Smooth muscle cell (in vitro differentiated cells): ENCODE results near the gene SPSB4. TPM values are rescaled to one million over a fixed set of nuclear protein-coding genes. Genes with fewer than 3 reads are reported as not detected.

Source experiments
- DNase-seq: peaks from one replicate; lab custom pipeline; 2025; ENCODE audit not compliant: unreplicated experiment; lab: John Stamatoyannopoulos, UW
- H2AFZ ChIP-seq: fragments of 200-600 bp; sonication (generic); 2 replicates; pipeline ENCODE4 v1.6.0; 2016; ENCODE audit warnings: antibody characterized with exemption, low read depth, mild to moderate bottlenecking
- H3F3A ChIP-seq: fragments of 200-600 bp; sonication (generic); 2 replicates; pipeline ENCODE4 v1.6.0; 2017; ENCODE audit warnings: antibody characterized with exemption, low read depth
- H3K27ac ChIP-seq: fragments of 200-600 bp; sonication (generic); 2 replicates; pipeline ENCODE4 v1.5.1; 2016; ENCODE audit warnings: low read depth, mild to moderate bottlenecking
- H3K27me3 ChIP-seq: fragments of 200-600 bp; sonication (generic); 2 replicates; pipeline ENCODE4 v1.6.1; 2016; ENCODE audit warnings: low read depth, mild to moderate bottlenecking
- H3K36me3 ChIP-seq: fragments of 200-600 bp; sonication (generic); 2 replicates; pipeline ENCODE4 v1.5.1; 2016; ENCODE audit warnings: low read depth
- H3K4me1 ChIP-seq: fragments of 200-600 bp; sonication (generic); 2 replicates; pipeline ENCODE4 v1.5.1; 2016; ENCODE audit warnings: low read depth
- H3K4me2 ChIP-seq: fragments of 200-600 bp; sonication (generic); 2 replicates; pipeline ENCODE4 v1.6.0; 2016; ENCODE audit warnings: mild to moderate bottlenecking
- H3K4me3 ChIP-seq: fragments of 200-600 bp; sonication (generic); 2 replicates; pipeline ENCODE4 v1.5.1; 2016; ENCODE audit warnings: mild to moderate bottlenecking
- H3K79me2 ChIP-seq: fragments of 200-600 bp; sonication (generic); 2 replicates; pipeline ENCODE4 v1.6.0; 2016; ENCODE audit warnings: low read depth, mild to moderate bottlenecking
- H3K9ac ChIP-seq: fragments of 200-600 bp; sonication (generic); 2 replicates; pipeline ENCODE4 v1.6.0; 2016; ENCODE audit warnings: low read depth
- H3K9me3 ChIP-seq: fragments of 200-600 bp; sonication (generic); replicated peaks from 2 replicates; pipeline ENCODE4 v1.5.1; 2016; ENCODE audit warnings: low read depth
- H4K20me1 ChIP-seq: fragments of 200-600 bp; sonication (generic); 2 replicates; pipeline ENCODE4 v1.6.0; 2016; ENCODE audit warnings: low read depth
- WGBS: methylation state at CpG from one replicate; pipeline ENCODE4 v1.1.7; 2016; ENCODE audit warnings: low lambda C conversion rate; 5-methylcytosine and 5-hydroxymethylcytosine counted together
- polyA plus RNA-seq: library from polyadenylated mRNA; unstranded; fragments of >200 nt; fragmentation: Nextera tagmentation; extraction: Ambion mirVana; gene quantifications from 2 replicates; pipeline ENCODE4 v1.2.1, GENCODE V29; 2016
- total RNA-seq: library from RNA; depleted of rRNA; stranded (reverse); fragments of >200 nt; gene quantifications from 2 replicates; pipeline ENCODE4 v1.2.3, GENCODE V29; 2014
- TF ChIP-seq, protein P1 (sequence below): fragments of 200-600 bp; sonication (generic); IDR thresholded peaks from 2 replicates; pipeline ENCODE4 v1.5.1; 2017; ENCODE audit warnings: borderline replicate concordance, mild to moderate bottlenecking, antibody characterized with exemption; ENCODE audit not compliant: insufficient read depth, poor library complexity, severe bottlenecking

Gene SPSB4
- total and polyA plus RNA-seq, 2 experiments from 2014 or later = 1.8 to 3.9 TPM

DNA sequence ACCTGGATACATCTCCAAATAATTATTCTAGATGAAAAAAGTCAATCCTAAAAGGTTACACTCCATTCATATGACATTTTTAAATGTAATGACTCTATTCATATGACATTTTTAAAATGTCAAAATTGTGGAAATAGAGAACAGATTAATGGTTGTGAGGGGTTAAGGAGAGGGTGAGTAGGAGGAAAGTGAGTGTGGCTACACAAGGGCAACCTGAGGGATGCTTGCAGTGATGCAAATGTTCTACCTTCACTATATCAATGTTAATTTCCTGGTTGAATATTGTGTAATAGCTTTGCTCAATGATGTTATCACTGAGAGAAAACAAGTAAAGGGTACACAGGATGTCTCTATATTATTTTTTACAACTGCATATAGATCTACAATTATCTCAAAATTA lies 125.6 kb downstream of the SPSB4 start:
- H2AFZ ChIP-seq = no peak overlapping the region
- DNase-seq = no peak
- no peak overlapping the region for H3K9ac ChIP-seq
- no peaks in the 10 kb centered on the region for H3F3A ChIP-seq
- H3K79me2 ChIP-seq = no peaks in the 10 kb centered on the region
- TF ChIP-seq, protein P1, sequence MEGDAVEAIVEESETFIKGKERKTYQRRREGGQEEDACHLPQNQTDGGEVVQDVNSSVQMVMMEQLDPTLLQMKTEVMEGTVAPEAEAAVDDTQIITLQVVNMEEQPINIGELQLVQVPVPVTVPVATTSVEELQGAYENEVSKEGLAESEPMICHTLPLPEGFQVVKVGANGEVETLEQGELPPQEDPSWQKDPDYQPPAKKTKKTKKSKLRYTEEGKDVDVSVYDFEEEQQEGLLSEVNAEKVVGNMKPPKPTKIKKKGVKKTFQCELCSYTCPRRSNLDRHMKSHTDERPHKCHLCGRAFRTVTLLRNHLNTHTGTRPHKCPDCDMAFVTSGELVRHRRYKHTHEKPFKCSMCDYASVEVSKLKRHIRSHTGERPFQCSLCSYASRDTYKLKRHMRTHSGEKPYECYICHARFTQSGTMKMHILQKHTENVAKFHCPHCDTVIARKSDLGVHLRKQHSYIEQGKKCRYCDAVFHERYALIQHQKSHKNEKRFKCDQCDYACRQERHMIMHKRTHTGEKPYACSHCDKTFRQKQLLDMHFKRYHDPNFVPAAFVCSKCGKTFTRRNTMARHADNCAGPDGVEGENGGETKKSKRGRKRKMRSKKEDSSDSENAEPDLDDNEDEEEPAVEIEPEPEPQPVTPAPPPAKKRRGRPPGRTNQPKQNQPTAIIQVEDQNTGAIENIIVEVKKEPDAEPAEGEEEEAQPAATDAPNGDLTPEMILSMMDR = no peak
- H3K27ac ChIP-seq = no peak overlapping the region
- H4K20me1 ChIP-seq = no peaks in the 10 kb centered on the region
- H3K27me3 ChIP-seq = no peaks in the 10 kb centered on the region
- H3K9me3 ChIP-seq = no peaks in the 10 kb centered on the region
- no peaks in the 10 kb centered on the region for H3K4me1 ChIP-seq
- no peak overlapping the region for H3K4me2 ChIP-seq
- H3K36me3 ChIP-seq = no peaks in the 10 kb centered on the region
- no peak overlapping the region for H3K4me3 ChIP-seq

DNA sequence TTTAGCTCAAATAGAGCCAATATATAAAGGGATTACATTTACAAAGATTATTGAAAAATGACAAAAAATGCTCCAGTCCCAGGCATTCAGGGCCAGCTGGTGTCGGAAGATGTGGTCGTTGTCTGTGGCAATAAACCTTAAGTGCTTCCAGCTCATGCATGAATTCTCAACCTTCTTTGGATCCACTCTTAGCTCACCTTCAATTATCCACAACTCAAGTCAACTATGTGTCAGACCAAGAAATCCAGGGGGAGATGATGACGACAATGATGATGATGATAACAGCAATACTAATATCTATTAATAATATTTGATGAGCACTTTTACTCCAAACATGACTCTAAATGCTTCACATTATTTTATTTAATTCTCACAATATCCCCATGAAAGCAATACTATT lies 126.9 kb downstream of the SPSB4 start:
- TF ChIP-seq, protein P1 = no peak

DNA sequence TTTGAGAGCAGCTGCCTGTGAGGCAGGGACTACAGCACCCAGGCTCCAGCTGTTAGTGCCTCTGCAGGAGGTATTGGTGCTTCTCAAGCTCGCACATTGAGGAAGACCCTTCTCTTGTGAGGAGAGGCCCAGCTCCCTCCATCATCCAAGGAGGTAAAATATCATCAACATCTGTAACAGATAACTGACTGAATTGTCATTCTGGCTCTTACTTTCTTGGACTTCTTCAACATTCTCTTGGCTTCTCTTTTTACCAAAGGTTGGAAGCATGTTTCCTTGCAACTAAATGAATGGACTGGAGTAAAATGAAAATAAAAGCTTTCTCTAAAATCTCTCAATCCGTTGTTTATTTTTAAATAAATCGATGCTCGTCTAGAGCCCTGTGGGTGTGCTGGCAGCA lies 127.4 kb downstream of the SPSB4 start:
- Histone ChIP-seq H2AFZ (no peak overlapping the region), H3F3A (no peaks in the 10 kb centered on the region), H3K9me3 (no peaks in the 10 kb centered on the region), H3K36me3 (no peaks in the 10 kb centered on the region), H3K27me3 (no peaks in the 10 kb centered on the region), H3K27ac (no peak overlapping the region), H3K4me3 (no peak overlapping the region), H3K4me2 (no peak overlapping the region), H3K4me1 (no peaks in the 10 kb centered on the region), H3K79me2 (no peaks in the 10 kb centered on the region), H4K20me1 (no peaks in the 10 kb centered on the region), H3K9ac (no peak overlapping the region)
- TF ChIP-seq, protein P1 = no peak
- WGBS = 80% methylated on average over 4 of the region's 4 CpGs
- DNase-seq = no peak

More for the DNA sequence above, 126.9 kb downstream of the SPSB4 start:
- no peak overlapping the region for H3K27ac ChIP-seq
- WGBS = 89% methylated on average over 3 of the region's 3 CpGs
- H2AFZ ChIP-seq = no peak overlapping the region
- H3K27me3 ChIP-seq = no peaks in the 10 kb centered on the region
- no peaks in the 10 kb centered on the region for H4K20me1 ChIP-seq
- H3K4me2 ChIP-seq = no peak overlapping the region
- H3K9me3 ChIP-seq = no peaks in the 10 kb centered on the region
- DNase-seq = no peak
- no peaks in the 10 kb centered on the region for H3K79me2 ChIP-seq
- H3K4me1 ChIP-seq = no peaks in the 10 kb centered on the region
- no peak overlapping the region for H3K4me3 ChIP-seq
- H3F3A ChIP-seq = no peaks in the 10 kb centered on the region
- no peak overlapping the region for H3K9ac ChIP-seq
- H3K36me3 ChIP-seq = no peaks in the 10 kb centered on the region

DNA sequence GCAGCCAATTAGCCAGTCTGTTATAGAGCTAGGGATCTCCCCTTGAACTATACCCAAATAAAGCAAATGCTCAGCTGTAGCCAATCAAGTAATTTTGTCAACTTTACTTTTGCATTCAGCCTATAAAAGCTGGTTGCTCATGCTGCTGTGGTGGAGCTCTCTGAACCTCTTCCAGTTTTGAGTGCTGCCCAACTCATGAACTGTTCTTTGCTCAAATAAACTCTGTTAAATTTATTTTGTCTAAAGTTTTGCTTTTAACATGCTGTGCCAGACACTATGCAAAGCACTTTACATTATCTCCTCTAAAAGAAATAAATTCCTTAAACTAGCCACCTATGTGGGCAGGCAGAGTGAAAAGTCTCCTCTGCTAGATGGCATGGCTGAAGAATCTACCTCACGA lies 128.8 kb downstream of the SPSB4 start:
- no peaks in the 10 kb centered on the region for H3K79me2 ChIP-seq
- TF ChIP-seq, protein P1 = no peak
- 100% methylated on average over 1 of the region's 1 CpG for WGBS
- no peak overlapping the region for H3K9ac ChIP-seq
- no peak overlapping the region for H2AFZ ChIP-seq
- no peaks in the 10 kb centered on the region for H3K36me3 ChIP-seq
- no peak for DNase-seq
- no peak overlapping the region for H3K4me2 ChIP-seq
- no peak overlapping the region for H3K4me3 ChIP-seq
- no peaks in the 10 kb centered on the region for H3K9me3 ChIP-seq
- no peak overlapping the region for H3K27ac ChIP-seq
- H4K20me1 ChIP-seq = no peaks in the 10 kb centered on the region
- no peaks in the 10 kb centered on the region for H3K4me1 ChIP-seq
- H3F3A ChIP-seq = no peaks in the 10 kb centered on the region
- H3K27me3 ChIP-seq = no peaks in the 10 kb centered on the region
